ENCODE results near the gene FAM83F.

The FAM83F gene

GRCh38 chr22:40050258-40050657, 55.5 kb downstream of the FAM83F start:
- TF ChIP-seq GLIS3 (CRISPR knock-in tag; IDR thresholded peaks at IDR 0.05) (no peak), CSRNP3 (CRISPR knock-in tag; IDR thresholded peaks at IDR 0.05) (no peak), RARB (CRISPR knock-in tag; IDR thresholded peaks at IDR 0.05) (no peak), ARNTL (CRISPR knock-in tag; IDR thresholded peaks at IDR 0.05; ENCODE audit: borderline replicate concordance, low read depth) (no peak), PATZ1 (CRISPR knock-in tag; IDR thresholded peaks at IDR 0.05; ENCODE audit: borderline replicate concordance) (no peak), SNAI2 (CRISPR knock-in tag; IDR thresholded peaks at IDR 0.05) (no peak), ISL1 (CRISPR knock-in tag; IDR thresholded peaks at IDR 0.05) (no peak), ZFP3 (CRISPR knock-in tag; IDR thresholded peaks at IDR 0.05) (no peak), TSHZ2 (CRISPR knock-in tag; IDR thresholded peaks at IDR 0.05) (no peak), ZC3H10 (CRISPR knock-in tag; IDR thresholded peaks at IDR 0.05) (no peak), ZNF70 (CRISPR knock-in tag; IDR thresholded peaks at IDR 0.05) (no peak), ZNF8 (CRISPR knock-in tag; IDR thresholded peaks at IDR 0.05) (no peak), ESRRG (CRISPR knock-in tag; IDR thresholded peaks at IDR 0.05) (no peak), PPARA (CRISPR knock-in tag; IDR thresholded peaks at IDR 0.05; ENCODE audit: borderline replicate concordance) (no peak), OSR1 (CRISPR knock-in tag; IDR thresholded peaks at IDR 0.05) (no peak), CREB5 (CRISPR knock-in tag; IDR thresholded peaks at IDR 0.05; ENCODE audit: low read depth) (no peak), TOX (CRISPR knock-in tag; IDR thresholded peaks at IDR 0.05; ENCODE audit: borderline replicate concordance) (no peak), ZNF565 (CRISPR knock-in tag; conservative IDR thresholded peaks at IDR 0.05; ENCODE audit: low read depth) (no peak)
- ATAC-seq = no peak

- ATAC-seq = no peak
- TF ChIP-seq RARB (CRISPR knock-in tag; IDR thresholded peaks at IDR 0.05) = no peak
- no peak for TF ChIP-seq ARNTL (CRISPR knock-in tag; IDR thresholded peaks at IDR 0.05; ENCODE audit: borderline replicate concordance, low read depth)
- TF ChIP-seq ZNF8 (CRISPR knock-in tag; IDR thresholded peaks at IDR 0.05) = no peak
- TF ChIP-seq SNAI2 (CRISPR knock-in tag; IDR thresholded peaks at IDR 0.05) = no peak
- no peak for TF ChIP-seq CSRNP3 (CRISPR knock-in tag; IDR thresholded peaks at IDR 0.05)
- no peak for TF ChIP-seq BACH2 (CRISPR knock-in tag; IDR thresholded peaks at IDR 0.05; ENCODE audit: borderline replicate concordance)
- no peak for TF ChIP-seq TSHZ2 (CRISPR knock-in tag; IDR thresholded peaks at IDR 0.05)
- TF ChIP-seq OSR1 (CRISPR knock-in tag; IDR thresholded peaks at IDR 0.05) = no peak
- no peak for TF ChIP-seq PPARA (CRISPR knock-in tag; IDR thresholded peaks at IDR 0.05; ENCODE audit: borderline replicate concordance)
- TF ChIP-seq TCF4 (CRISPR knock-in tag; IDR thresholded peaks at IDR 0.05; ENCODE audit: borderline replicate concordance) = no peak
- TF ChIP-seq PATZ1 (CRISPR knock-in tag; IDR thresholded peaks at IDR 0.05; ENCODE audit: borderline replicate concordance) = no peak
- TF ChIP-seq POU6F1 (CRISPR knock-in tag; IDR thresholded peaks at IDR 0.05; ENCODE audit: borderline replicate concordance, low read depth) = no peak
- no peak for TF ChIP-seq ISL1 (CRISPR knock-in tag; IDR thresholded peaks at IDR 0.05)
- no peak for TF ChIP-seq GLIS3 (CRISPR knock-in tag; IDR thresholded peaks at IDR 0.05)
- TF ChIP-seq ZFP30 (CRISPR knock-in tag; IDR thresholded peaks at IDR 0.05) = no peak
- no peak for TF ChIP-seq ZNF70 (CRISPR knock-in tag; IDR thresholded peaks at IDR 0.05)
- TF ChIP-seq TOX (CRISPR knock-in tag; IDR thresholded peaks at IDR 0.05; ENCODE audit: borderline replicate concordance) = no peak
- TF ChIP-seq ZFP3 (CRISPR knock-in tag; IDR thresholded peaks at IDR 0.05) = no peak
- TF ChIP-seq ZC3H10 (CRISPR knock-in tag; IDR thresholded peaks at IDR 0.05) = no peak
These were observed 56.6 kb downstream of the FAM83F start for GRCh38 chr22:40051322-40051721.
